Neural crest cell (in vitro differentiated cells): ENCODE results near the gene RUSC2. TPM values are rescaled to one million over a fixed set of nuclear protein-coding genes. Genes with fewer than 3 reads are reported as not detected.

Experiments used
- DNase-seq: peaks from one replicate; pipeline ENCODE4 v3.0.0; 2021; ENCODE audit warnings: low read depth, mixed read lengths, low spot score
- H3K27ac Mint-ChIP-seq: one replicate; pipeline ENCODE4 v1.8.0; 2021; ENCODE audit warnings: mild to moderate bottlenecking, mixed read lengths; ENCODE audit not compliant: unreplicated experiment
- H3K27me3 Mint-ChIP-seq: 2 replicates; pipeline ENCODE4 v1.8.0; 2021; ENCODE audit warnings: low read depth, mild to moderate bottlenecking, mixed read lengths
- H3K36me3 Mint-ChIP-seq: 2 replicates; pipeline ENCODE4 v1.8.0; 2021; ENCODE audit warnings: low read depth, mild to moderate bottlenecking, mixed read lengths
- H3K4me1 Mint-ChIP-seq: 2 replicates; pipeline ENCODE4 v1.8.0; 2021; ENCODE audit warnings: mixed read lengths
- H3K4me3 Mint-ChIP-seq: one replicate; pipeline ENCODE4 v1.8.0; 2021; ENCODE audit warnings: mild to moderate bottlenecking, mixed read lengths
- H3K9me3 Mint-ChIP-seq: 2 replicates; pipeline ENCODE4 v1.8.0; 2021; ENCODE audit warnings: mixed read lengths
- CTCF ChIP-seq: fragments of 200-600 bp; sonication (generic); conservative IDR thresholded peaks from 2 replicates; pipeline ENCODE4 v1.5.0; 2021; ENCODE audit warnings: antibody characterized with exemption, mild to moderate bottlenecking
- total RNA-seq: library from RNA; stranded (reverse); gene quantifications from 2 replicates; pipeline ENCODE4 v1.2.1, GENCODE V29; 2021

RUSC2 gene
- total RNA-seq, 1 donor from 2014 or later, result 20.1 TPM

GRCh38 chr9:35537913-35538312 is 48.0 kb downstream of the RUSC2 start:
- Mint-ChIP-seq H3K27me3 (no peaks in the 10 kb centered on the region), H3K4me1 (peaks cover 35% of the 10 kb centered on the region), H3K9me3 (no peaks in the 10 kb centered on the region), H3K36me3 (no peaks in the 10 kb centered on the region), H3K4me3 (peak overlapping the region; percentile 5), H3K27ac (peak overlapping the region; percentile 99)
- no peak for DNase-seq
- TF ChIP-seq CTCF, result no peak

DNA sequence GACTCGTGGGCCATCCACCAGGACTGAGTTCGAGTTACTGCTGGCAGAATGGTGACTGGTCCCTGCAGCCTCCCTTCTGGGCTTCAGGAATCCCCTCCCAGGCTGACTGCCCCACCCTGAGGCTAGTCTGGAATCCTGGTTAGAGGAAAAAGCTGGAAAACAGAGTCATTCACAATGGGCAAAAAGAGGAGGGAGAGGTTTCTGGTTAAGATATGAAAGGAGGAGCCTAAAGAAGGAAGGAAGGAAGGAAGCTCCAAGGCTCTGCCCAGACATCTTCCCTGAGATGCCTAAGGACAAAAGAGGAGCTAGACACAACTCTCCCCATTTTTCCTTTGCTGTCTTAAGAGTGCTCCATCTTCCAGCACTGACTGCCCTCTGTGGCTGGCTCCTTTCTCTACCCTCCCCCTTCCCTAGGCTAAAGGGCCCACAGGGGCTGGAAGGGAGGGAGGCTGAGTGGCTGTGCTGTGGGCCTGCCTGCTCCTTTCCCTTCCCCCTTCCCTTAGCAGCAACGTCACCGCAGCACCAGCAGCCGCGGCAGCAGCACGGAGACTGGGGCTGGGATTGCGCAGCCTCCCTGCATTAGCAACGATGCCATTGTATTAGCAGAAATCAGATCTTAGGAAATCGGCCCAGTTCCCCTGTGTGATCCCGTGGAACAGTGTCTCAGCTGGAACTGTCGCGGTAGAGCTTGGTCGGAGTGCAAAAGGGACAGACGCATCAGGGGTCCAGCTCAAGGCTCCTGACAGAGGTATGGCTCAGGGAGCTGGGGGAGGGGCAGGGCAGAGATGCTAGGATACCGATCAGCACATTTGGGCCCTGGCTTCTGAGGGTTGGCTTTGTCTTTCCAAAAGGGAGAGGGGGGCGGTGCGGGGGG is 48.7 kb downstream of the RUSC2 start:
- H3K27ac Mint-ChIP-seq, result peak overlapping the region; percentile 99
- H3K9me3 Mint-ChIP-seq, result no peaks in the 10 kb centered on the region
- no peaks in the 10 kb centered on the region for H3K36me3 Mint-ChIP-seq
- no peaks in the 10 kb centered on the region for H3K27me3 Mint-ChIP-seq
- H3K4me3 Mint-ChIP-seq, result peak overlapping the region; percentile 92
- H3K4me1 Mint-ChIP-seq, result peaks cover 35% of the 10 kb centered on the region
- no peak for TF ChIP-seq CTCF
- DNase-seq, result peak; percentile 57

Other genes with a start within 250 kb of the RUSC2 start
- 42.7 and 47.6 TPM in 2 replicates for gene TESK1, start 115.2 kb downstream of the RUSC2 start, total RNA-seq
- gene CD72, start 128.3 kb downstream of the RUSC2 start, total RNA-seq, result 1.4 and 2.0 TPM in 2 replicates
- 0.33 TPM in 1 of 2 replicates, not detected in the other for gene SIT1, start 160.8 kb downstream of the RUSC2 start, total RNA-seq
- 14,026 and 17,379 TPM in 2 replicates for gene RMRP, start 167.9 kb downstream of the RUSC2 start, total RNA-seq
- 15.4 and 17.2 TPM in 2 replicates for gene CCDC107, start 168.2 kb downstream of the RUSC2 start, total RNA-seq
- 27.2 and 28.0 TPM in 2 replicates for gene ARHGEF39, start 175.1 kb downstream of the RUSC2 start, total RNA-seq
- gene CA9, start 183.8 kb downstream of the RUSC2 start, total RNA-seq, result 0.45 and 0.63 TPM in 2 replicates
- gene TPM2, start 199.8 kb downstream of the RUSC2 start, total RNA-seq, result 159 and 168 TPM in 2 replicates
- gene TLN1, start 242.1 kb downstream of the RUSC2 start, total RNA-seq, result 123 and 141 TPM in 2 replicates
- gene CREB3, start 242.6 kb downstream of the RUSC2 start, total RNA-seq, result 35.3 and 35.9 TPM in 2 replicates